GM18868 (cell line): ENCODE measurements around the gene ACOT9.
"Not testable (repeated sequence)": the region's sequence is repeated elsewhere in the genome, so short reads cannot be mapped to it uniquely, and the experiment has no call there.

Experiments
- ATAC-seq: cut with Tn5 transposase; IDR thresholded peaks from one replicate; pipeline ENCODE4 v1.9.1; 2021; ENCODE audit warnings: mild to moderate bottlenecking, moderate library complexity; ENCODE audit not compliant: unreplicated experiment

ACOT9 gene

DNA sequence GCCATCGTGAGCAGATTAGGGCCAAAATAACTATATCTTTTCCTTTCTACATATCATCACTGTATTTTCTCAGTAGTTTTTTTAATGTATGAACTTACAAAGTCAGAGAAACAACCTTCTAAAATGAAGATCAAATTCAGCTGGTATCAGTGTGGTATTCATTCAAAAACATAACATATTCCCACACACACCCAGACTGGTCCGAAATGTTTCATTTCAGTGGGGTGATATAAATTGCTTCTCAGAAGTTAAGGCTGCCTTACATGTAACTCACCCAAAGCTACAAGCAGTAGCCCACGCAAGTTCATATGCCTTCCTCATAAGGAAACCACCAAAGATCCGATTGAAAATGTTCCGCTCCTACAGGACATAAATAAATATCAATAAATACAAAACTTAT lies 37.8 kb downstream of the ACOT9 start:
- no peak for ATAC-seq

DNA sequence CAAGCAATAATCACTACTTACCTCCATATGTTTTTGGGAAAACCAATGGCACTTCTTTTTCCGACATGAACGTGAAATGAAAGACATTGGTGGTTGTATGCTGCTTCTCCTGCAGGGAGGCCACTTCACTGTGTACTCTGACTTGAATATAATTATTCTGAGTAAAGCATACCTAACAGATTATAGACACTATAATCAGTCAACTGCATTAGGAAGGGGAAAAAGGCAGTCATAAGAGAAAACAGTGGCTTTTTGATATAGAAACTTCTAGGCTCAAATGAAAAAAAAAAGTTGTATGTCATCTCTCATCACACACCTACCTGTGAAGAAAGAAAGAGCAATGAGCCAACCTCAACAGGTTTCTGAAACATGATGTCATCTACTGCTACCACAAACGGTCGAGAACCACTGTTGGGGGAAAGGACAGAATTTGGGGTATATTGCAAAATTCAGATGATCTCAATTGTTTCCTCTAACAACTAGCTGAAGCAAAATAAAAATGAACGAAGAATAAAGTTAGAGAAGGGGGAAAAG lies 38.3 kb downstream of the ACOT9 start:
- ATAC-seq, result no peak

- no peak for ATAC-seq
Observed at GRCh38 chrX:23699636-23700194, 43.4 kb downstream of the ACOT9 start.

DNA sequence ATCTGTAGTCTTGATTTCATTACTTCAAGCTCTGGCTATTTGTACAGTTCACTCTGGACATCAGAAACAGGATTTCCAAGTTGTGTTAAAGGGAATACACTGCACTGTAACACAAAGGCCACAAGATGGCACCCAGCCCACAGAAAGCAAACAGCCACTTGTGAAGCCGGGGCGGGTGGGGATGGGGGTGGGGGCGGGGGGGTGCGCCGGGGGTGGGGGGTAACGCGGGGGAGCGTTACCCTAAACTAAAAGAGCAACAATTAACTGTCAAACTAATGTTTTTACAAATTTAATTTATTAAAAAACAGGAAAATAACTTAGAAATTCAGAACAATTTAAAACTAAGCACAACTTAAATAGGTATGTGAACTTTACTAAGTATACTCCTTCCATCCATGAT lies 48.5 kb downstream of the ACOT9 start:
- ATAC-seq, result peak; percentile 72

DNA sequence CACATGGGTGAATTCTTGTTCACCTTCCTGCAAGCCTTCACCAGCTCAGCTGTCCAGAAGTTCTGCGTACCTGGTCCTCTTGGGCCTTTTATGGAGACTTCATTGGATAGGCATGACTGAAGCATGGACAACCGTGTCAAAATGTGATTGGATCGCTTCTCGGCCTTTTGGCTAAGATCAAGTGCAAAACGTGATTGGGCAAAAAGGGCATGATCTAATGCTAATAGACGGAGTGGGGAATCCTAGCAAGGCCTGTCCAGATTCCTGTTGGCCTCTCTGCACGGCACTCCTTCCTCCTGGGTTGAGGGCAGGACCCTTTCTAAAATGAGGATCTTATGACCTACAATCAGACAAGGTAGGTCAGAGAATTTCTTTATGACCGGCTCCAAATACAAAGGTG lies 50.9 kb downstream of the ACOT9 start:
- no peak for ATAC-seq

DNA sequence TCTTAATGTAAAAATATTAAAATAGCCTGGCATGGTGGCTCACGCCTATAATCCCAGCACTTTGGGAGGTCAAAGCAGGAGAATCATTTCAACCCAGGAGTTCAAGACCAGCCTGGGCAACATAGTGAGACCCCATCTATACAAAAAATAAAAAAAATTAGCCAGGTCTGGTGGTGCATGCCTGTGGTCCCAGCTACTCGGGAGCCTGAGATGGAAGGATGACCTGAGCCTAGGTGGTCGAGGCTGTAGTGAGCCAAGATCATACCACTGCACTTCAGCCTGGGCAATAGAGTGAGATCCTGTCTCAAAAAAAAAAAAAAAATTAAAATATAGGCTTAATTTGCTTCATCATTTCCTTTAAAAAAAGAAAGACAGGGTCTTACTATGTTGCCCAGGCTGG lies 66.6 kb downstream of the ACOT9 start:
- not testable (repeated sequence) for ATAC-seq

DNA sequence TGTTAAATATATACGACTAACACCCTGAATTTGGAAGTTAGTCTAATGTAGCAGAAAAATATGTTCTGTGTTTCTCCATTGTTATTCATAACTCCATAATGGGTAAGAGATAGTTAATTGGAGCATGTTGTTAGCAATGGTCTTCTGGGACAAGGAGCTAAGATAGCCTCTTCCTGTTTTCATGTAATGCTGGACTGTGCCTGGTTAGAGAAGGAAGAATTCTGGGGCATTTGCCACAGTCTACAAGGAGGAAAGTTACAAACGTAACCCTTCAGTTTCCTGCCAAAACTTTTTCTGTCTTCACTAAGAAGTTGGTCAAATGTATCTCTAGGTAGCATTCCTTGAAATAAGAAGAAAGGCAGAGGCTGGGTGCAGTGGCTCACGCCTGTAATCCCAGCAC lies 70.0 kb downstream of the ACOT9 start:
- no peak for ATAC-seq

DNA sequence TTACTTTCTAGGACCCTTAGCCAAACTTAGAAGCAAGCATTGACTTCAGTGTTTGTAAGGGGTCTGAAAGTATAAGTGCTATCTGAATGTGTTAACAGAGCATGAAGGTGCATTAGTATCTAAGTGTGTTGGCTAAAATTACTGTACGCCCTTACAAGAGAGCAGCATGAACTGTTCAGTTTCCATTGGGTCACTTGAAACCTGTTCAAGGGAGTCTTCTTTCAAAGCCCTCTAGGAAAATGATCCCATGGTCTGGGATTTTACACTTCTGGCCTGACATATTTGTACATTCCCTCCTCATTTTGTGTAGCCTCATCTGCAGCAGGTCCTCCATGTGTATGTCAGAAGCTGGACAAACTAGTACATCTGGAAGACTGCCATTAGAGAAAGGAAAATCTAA lies 72.5 kb downstream of the ACOT9 start:
- no peak for ATAC-seq

GRCh38 chrX:23668335-23668734 lies 74.7 kb downstream of the ACOT9 start:
- no peak for ATAC-seq

GRCh38 chrX:23667239-23668177 lies 75.6 kb downstream of the ACOT9 start, which contains the start of gene PRDX4:
Gene PRDX4, plus strand, starts transcription at chrX:23667493. Its CDS starts 78 bp downstream, at chrX:23667571.
- peak; percentile 68 for ATAC-seq

DNA sequence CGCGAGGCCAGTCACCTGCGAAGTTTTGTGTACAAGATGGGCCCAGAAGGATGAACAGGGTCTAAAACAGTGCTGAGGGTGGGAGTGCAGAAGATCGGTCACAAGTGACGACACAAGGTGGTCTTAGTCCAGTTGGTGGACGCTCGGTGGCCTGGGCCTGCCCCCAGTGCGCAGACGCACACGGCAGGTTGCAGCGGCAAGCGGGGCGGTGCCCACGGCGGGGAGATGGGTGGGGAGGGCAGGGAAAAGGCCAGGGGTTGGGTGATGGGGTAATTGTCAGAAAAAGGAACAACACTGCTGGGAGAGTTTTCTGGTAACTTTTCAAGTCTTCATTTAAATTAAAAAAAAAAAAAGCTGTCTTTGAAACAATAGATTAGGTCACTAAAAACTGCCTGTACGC lies 76.8 kb downstream of the ACOT9 start:
- no peak for ATAC-seq

DNA sequence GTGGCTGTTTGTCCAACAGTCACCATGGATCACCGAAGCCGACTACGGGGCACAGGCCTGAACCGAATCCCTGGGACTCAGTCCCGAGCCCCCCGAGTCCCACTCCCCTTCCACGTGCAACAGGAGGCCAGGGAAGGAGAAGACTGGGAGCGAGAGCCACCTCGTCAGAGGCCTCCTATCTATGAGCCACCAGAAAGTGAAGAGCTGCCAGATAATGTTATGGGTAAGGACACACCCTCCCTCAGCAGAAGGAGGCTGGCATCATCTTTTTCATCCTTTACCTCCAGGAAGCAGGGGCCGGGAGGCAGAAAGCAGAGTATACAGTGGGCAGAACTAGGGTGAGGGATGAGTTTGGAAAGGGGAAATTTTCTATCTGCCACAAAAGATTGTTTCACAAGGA lies 78.6 kb downstream of the ACOT9 start:
- no peak for ATAC-seq

GRCh38 chrX:23662853-23663252 lies 80.2 kb downstream of the ACOT9 start:
- peak; percentile 58 for ATAC-seq

DNA sequence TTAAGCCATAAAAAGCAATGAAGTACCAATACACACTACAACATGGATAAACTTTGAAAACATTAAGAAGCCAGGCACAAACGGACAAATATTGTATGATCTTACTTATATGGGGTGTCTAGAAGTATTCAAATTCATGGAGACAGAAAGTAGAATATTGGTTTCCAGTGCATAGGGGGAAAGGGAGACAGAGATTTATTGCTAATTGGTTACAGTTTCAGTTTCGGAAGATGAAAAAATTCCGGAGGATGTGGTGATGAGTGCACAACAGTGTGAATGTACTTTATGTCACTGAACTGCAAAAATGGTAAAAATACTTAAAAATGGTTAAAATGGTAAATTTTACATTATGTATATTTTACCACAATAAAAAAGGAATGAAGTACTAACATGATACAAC lies 80.9 kb downstream of the ACOT9 start:
- ATAC-seq, result peak; percentile 51

DNA sequence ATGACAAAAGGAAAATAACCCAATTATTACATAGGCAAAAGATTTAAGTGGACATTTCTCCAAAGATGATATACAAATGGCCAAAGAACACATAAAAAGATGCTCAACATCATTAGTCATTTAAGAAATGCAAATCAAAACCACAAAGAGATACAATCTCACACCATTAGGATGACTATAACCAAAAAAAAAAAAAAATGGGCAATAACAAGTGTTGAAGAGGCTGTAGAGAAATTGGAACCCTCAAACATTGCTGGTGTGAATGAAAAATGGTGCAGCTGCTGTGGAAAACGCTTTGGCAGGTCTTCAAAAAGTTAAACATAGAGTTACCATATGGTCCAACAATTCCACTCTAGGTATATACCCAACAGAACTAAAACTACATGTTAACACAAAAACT lies 81.4 kb downstream of the ACOT9 start:
- ATAC-seq, result no peak

DNA sequence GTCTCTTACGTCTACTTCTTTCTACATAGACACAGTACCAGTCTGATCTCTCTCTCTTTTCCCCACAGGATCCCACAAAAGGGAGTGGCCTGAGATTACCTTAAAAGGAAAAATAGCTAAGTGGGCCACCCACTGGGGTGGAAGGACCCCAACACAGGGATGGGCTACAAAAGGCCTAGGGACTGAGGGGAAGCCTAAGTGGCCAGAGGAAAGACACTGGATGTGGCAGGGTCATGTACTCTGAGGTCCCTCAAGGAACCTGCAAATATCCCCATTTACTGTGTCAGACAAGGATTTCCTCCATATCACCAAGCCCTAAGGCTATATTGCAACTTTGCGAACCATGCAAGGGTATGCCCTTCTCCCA lies 82.3 kb downstream of the ACOT9 start:
- no peak for ATAC-seq

DNA sequence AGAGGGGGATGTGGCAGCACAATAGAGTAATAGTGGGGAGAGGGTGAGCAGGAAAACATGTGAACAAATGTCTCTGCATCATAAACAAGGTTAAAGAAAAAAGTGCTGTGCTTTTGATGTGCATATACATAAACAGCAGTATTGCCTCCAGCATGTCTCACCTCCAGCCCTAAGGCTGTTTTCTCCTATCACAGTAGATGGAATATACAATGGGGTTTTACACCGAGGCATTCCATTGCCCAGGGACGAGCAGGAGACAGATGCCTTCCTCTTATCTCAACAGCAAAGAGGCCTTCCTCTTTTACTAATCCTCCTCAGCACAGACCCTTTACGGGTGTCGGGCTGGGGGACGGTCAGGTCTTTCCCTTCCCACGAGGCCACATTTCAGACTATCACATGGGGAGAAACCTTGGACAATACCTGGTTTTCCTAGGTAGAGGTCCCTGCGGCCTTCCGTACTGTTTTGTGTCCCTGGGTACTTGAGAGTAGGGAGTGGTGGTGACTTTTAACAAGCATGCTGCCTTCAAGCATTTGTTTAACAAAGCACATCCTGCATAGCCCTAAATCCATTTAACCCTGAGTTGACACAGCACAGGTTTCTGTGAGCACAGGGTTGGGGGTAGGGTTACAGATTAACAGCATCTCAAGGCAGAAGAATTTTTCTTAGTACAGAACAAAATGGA lies 82.9 kb downstream of the ACOT9 start:
- ATAC-seq, result not testable (repeated sequence)

GRCh38 chrX:23659339-23659738 lies 83.7 kb downstream of the ACOT9 start:
- no peak for ATAC-seq

- no peak for ATAC-seq
Observed at GRCh38 chrX:23656684-23657083, 86.4 kb downstream of the ACOT9 start.

DNA sequence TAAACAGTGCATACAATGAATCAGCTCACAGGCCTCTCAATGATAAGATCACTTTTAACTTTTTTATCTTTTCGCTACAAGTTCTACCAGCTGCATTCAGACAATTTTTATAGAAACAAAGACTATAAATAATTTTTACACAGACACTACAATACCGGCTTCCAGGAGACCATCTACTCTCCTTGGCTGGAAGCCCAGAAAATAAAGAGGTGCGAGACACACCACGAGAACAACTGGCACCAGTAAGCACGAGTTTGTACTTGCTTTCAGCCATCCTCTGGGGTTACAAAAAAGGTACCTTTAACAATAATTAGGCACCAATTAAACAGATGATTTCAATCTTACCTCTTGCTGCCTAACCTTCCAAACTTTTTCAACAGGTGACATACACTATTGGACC lies 87.0 kb downstream of the ACOT9 start:
- ATAC-seq, result no peak
